ENCODE measurements around the gene RORB.

The RORB gene

GRCh38 chr9:74496819-74497747 lies at the start of gene RORB:
Gene RORB (plus strand): TSS chr9:74497335. CDS start chr9:74497977, 642 bp downstream.
- no peak for TF ChIP-seq CTCF (conservative IDR thresholded peaks at IDR 0.05)
- peak within 1 kb of the TSS; percentile 52 for H3K27ac ChIP-seq

GRCh38 chr9:74447451-74448193 lies 49.5 kb upstream of the RORB start:
- TF ChIP-seq CTCF (conservative IDR thresholded peaks at IDR 0.05) = no peak
- H3K27ac ChIP-seq = no peak overlapping the region

- TF ChIP-seq CTCF (conservative IDR thresholded peaks at IDR 0.05) = no peak
- no peak overlapping the region for H3K27ac ChIP-seq
Observed at GRCh38 chr9:74449060-74449459, 48.1 kb upstream of the RORB start.

GRCh38 chr9:74458832-74459231 lies 38.3 kb upstream of the RORB start:
- H3K27ac ChIP-seq = no peak overlapping the region
- TF ChIP-seq CTCF (conservative IDR thresholded peaks at IDR 0.05) = no peak

- no peak overlapping the region for H3K27ac ChIP-seq
- TF ChIP-seq CTCF (conservative IDR thresholded peaks at IDR 0.05) = no peak
Observed at GRCh38 chr9:74463825-74464224, 33.3 kb upstream of the RORB start.

- TF ChIP-seq CTCF (conservative IDR thresholded peaks at IDR 0.05) = no peak
- H3K27ac ChIP-seq = no peak overlapping the region
Observed at GRCh38 chr9:74478606-74479005, 18.5 kb upstream of the RORB start.

- H3K27ac ChIP-seq = no peak overlapping the region
- no peak for TF ChIP-seq CTCF (conservative IDR thresholded peaks at IDR 0.05)
Observed at GRCh38 chr9:74479711-74480110, 17.4 kb upstream of the RORB start.

Measured in VCaP (cell line).